Measurements from ENCODE around the gene TNRC6C. TPM values are rescaled to one million over a fixed set of nuclear protein-coding genes. Genes with fewer than 3 reads are reported as not detected.

The TNRC6C gene
- total and polyA plus RNA-seq, 10 donors, result 1.7 to 37.0 (median 18.3) TPM

- H3K4me3 ChIP-seq, result no peak overlapping the region
- intact Hi-C loops (cut with DNase I; ENCODE audit: low total_unique reads), result no loop called here
- H3K9me3 ChIP-seq, result no peaks in the 10 kb centered on the region
- H3K27me3 ChIP-seq (replicated peaks in 1 of 7), result no peaks in the 10 kb centered on the region
- H3K36me3 ChIP-seq, result peaks cover 2 to 66% (median 33%) of the 10 kb centered on the region in 6 donors
- no peak for TF ChIP-seq POLR2A (IDR thresholded peaks at IDR 0.05)
- no peak for TF ChIP-seq POLR2AphosphoS5 (IDR thresholded peaks at IDR 0.05)
- no peak for TF ChIP-seq CTCF (IDR thresholded peaks at IDR 0.05 in 8 of 11, conservative IDR thresholded peaks at IDR 0.05 in 3 of 11)
- H3K27ac ChIP-seq, result peak overlapping the region in 5 of 8 donors; percentile 93 to 97 (median 95)
- 55 to 87% (median 83%) methylated on average over 6 to 9 of the region's 9 CpGs for WGBS, 5 donors
- H3K4me1 ChIP-seq, result peaks cover 46 to 100% (median 84%) of the 10 kb centered on the region in 6 donors
- DNase-seq, result no peak
Observed at GRCh38 chr17:78134899-78135385, 176.4 kb downstream of the TNRC6C start.

- Histone ChIP-seq H3K27ac (peak overlapping the region in 3 of 8 donors; percentile 76 to 97 (median 93)), H3K9me3 (no peaks in the 10 kb centered on the region), H3K27me3 (replicated peaks in 1 of 7) (no peaks in the 10 kb centered on the region), H3K4me1 (peaks cover 43 to 100% (median 84%) of the 10 kb centered on the region in 6 donors), H3K36me3 (peaks cover 2 to 69% (median 33%) of the 10 kb centered on the region in 6 donors), H3K4me3 (no peak overlapping the region)
- no peak for TF ChIP-seq POLR2A (IDR thresholded peaks at IDR 0.05)
- no peak for TF ChIP-seq CTCF (IDR thresholded peaks at IDR 0.05 in 8 of 11, conservative IDR thresholded peaks at IDR 0.05 in 3 of 11)
- TF ChIP-seq POLR2AphosphoS5 (IDR thresholded peaks at IDR 0.05), result no peak
- 86 to 92% (median 88%) methylated on average over 9 of the region's 9 CpGs for WGBS, 5 donors
- no peak for DNase-seq
- intact Hi-C loops (cut with DNase I; ENCODE audit: low total_unique reads), result no loop called here
Observed at GRCh38 chr17:78135858-78136500, 177.5 kb downstream of the TNRC6C start.

- Histone ChIP-seq H3K36me3 (peaks cover 2 to 82% (median 44%) of the 10 kb centered on the region in 6 donors), H3K27ac (peak overlapping the region; percentile 42 to 97 (median 75))
Observed at GRCh38 chr17:78137392-78138203, 179.1 kb downstream of the TNRC6C start.

More at GRCh38 chr17:78137392-78138203, 179.1 kb downstream of the TNRC6C start:
- DNase-seq, result peak; percentile 92
- intact Hi-C loops (cut with DNase I; ENCODE audit: low total_unique reads), result no loop called here
- H3K4me1 ChIP-seq, result peaks cover 50 to 100% (median 85%) of the 10 kb centered on the region in 6 donors
- WGBS, 5 donors, result 32 to 42% (median 36%) methylated on average over 11 to 26 of the region's 26 CpGs
- H3K27me3 ChIP-seq (replicated peaks in 1 of 7), result no peaks in the 10 kb centered on the region
- TF ChIP-seq CTCF (IDR thresholded peaks at IDR 0.05 in 8 of 11, conservative IDR thresholded peaks at IDR 0.05 in 3 of 11) (peak in 9 of 11 experiments; percentile 25 to 55 (median 41)), POLR2A (IDR thresholded peaks at IDR 0.05) (no peak), POLR2AphosphoS5 (IDR thresholded peaks at IDR 0.05) (peak in 2 of 3 donors; percentile 65 to 82)
- no peaks in the 10 kb centered on the region for H3K9me3 ChIP-seq
- peak overlapping the region in 1 of 8 donors; percentile 35 for H3K4me3 ChIP-seq

All from spleen (tissue), 11 donors.